HG03066 (cell line): ENCODE measurements around the gene HAVCR2.
A peak's percentile ranks its signal among the peaks of the same experiment; 100 is the strongest.

Source experiments
- ATAC-seq: cut with Tn5 transposase; IDR thresholded peaks from one replicate; pipeline ENCODE4 v1.9.1; 2021; ENCODE audit warnings: low read depth; ENCODE audit not compliant: unreplicated experiment

The HAVCR2 gene

DNA sequence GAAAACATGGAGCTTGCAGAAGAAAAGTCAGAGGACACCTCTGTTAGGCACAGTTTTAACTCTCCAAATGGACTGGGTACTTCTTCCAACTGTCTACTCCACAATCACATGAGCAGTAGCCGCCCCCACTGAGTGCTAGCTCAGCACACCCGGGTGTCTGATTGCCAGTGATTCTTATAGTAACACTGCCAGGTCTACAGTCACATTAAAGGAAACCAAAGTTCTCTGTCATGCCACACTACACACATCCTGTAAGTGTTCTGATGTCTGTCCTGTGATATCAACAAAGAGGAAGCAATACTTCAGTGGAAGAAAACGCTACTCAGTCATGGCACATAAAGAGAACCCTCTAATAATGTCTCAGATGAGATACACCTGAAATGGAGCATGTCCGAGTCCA lies at the start of gene HAVCR2:
TSS of gene HAVCR2 (minus strand) at position 69 of the 400 bp plus-strand sequence. CDS start at position 8, 61 bp downstream.
- peak; percentile 76 for ATAC-seq

DNA sequence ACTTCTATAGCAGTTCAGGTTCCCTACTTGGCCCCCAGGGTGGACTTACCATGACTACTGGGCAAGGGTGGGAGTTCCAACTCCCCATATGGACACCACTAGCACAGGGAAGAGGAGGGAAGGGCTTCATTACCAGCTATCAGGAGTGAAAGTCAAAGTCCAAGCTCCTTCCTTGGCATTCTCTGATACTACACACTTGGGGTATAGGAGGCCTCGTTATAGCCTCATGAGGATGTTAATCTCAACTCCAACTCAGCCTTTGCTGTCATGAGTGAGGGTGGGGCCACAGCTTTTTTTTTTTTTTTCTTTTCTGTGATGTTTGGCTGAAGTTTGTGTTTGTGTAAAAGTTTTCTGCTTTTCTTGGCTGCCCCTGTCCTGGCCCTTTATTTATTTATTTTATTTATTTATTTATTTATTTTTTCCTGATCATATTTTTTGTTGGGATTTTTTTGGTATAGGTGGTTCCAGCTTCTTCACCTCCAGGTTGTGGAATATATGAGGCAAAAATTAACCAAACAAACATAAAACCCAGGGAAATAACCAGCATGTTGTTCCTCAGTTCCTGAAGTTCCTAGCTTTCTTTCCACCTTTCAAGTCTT lies 48.5 kb upstream of the HAVCR2 start:
- ATAC-seq: no peak

DNA sequence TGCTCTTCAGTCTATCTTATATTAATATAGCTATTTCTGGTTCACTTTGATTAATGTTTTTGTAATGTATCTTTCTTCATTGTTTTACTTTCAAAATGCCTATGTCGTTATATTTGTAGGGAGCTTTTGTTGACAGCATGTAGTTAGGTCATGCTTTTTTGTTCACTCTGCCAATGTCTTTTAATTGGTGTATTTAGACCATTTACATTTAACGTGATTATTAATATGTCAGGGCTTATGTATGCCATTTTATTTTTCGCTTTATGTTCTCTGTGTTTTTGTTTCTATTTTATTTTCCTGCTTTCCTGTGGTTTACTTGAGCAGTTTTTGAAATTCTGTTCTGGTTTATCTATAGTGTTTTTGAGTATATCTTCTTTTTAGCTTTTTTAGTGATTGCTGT lies 46.5 kb upstream of the HAVCR2 start:
- no peak for ATAC-seq

DNA sequence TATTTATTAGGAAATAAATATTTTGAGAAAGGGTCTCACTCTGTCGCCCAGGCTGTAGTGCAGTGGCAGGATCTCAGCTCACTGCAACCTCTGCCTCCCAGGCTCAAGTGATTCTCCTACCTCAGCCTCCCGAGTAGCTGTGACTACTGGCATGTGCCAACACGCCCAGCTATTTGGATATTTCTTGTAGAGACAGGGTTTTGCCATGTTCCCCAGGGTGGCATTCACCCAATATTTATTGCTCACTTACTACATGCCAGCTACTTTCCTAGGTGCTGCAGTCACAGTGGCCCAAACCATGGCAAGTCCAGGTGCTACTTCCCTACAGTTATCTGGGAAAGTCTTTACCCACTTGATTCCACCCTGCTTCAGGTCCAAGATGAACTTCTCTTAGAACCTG lies 42.2 kb upstream of the HAVCR2 start:
- no peak for ATAC-seq

DNA sequence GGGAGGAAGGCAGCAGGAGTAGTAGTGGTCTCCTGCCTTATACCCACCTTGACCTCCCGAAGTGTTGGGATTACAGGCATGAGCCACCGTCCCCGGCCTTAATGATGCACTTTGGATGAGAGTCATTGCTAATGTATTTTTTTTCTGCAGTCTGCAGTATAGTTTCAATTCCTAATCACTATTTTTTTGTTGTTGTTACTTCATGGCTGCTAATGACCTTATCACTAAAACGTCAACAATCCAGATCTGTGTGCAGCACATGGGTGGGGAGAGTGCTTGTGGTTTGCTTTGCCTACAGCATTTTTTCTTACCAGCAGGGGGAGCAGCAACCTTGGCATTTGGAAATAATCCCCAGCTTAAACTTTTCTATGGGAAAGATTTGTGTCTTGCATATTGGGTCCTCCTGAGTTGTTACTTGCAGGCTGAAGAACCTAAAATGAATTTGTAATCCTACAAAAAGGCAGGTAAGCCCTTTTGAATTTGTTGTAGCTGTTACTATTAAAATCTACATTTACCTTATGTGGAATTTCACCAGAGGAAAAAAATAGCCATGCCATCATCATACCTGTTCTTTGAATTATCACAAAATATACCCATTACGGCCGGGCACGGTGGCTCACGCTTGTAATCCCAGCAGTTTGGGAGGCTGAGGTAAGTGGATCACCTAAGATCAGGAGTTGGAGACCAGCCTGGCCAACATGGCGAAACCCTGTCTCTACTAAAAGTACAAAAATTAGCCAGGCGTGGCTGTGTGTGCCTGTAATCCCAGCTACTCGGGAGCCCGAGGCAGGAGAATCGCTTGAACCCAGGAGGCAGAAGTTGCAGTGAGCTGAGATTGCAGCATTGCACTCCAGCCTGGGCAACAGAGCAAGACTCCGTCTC lies 40.1 kb upstream of the HAVCR2 start:
- peak; percentile 82 for ATAC-seq

DNA sequence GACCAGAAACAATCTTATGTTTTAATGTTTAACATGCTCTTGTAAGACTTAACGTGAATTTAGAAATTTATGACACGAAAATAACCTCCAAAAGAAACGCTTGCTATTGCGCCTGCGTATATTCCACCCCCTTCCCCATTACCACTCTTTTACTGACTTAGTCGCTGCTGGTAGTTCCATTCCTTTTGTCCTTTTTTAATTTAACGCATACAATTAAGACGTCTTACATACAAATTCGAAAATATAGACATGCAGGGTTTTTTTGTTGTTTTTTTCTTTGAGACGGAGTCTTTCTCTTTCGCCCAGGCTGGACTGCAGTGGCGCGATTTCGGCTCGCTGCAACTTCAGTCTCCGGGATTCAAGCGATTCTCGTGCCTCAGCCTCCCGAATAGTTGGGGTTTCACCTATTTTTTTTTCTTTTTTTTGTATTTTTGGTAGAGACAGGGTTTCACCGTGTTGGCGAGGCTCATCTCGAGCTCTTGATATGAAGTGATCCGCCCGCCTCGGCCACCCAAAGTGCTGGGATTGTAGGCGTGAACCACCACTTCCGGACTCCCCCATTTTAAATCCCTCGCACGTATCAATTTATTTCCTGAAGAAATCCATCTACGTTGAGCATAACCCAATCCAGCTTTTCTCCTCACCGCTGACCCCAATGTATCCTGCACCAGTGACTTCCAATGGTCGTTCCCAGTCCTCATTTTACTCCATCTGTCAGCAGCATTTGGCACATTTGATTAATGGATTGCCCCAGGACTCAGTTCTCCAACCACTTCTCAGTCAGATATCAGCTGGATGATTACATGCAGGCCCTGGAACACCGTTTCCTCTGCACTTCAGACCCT lies 34.5 kb upstream of the HAVCR2 start:
- peak; percentile 18 for ATAC-seq

GRCh38 chr5:157142317-157143126 lies 33.7 kb upstream of the HAVCR2 start, which contains the start of gene MED7:
Gene MED7, minus strand, starts transcription at chr5:157142865. Its CDS starts 3,434 bp downstream, at chr5:157139431.
- peak; percentile 100 for ATAC-seq

- no peak for ATAC-seq
Measured at GRCh38 chr5:157137691-157138090, 28.8 kb upstream of the HAVCR2 start.

DNA sequence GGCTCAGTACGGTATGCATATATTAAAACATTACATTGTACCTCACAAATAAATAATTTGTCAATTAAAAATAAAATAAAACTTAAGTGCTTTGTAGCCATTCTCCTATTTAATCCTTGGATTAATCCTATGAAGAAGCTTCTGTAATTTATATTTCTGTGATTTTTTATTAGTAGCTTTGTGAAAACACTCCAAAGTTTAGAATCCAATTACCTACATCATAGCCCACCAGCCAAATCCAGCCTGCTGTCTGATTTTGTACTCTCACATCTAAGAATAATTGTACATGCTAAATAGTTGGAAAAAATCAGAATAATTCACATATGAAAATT lies 23.4 kb upstream of the HAVCR2 start:
- no peak for ATAC-seq

- ATAC-seq: no peak
Measured at GRCh38 chr5:157130925-157131324, 22.1 kb upstream of the HAVCR2 start.

DNA sequence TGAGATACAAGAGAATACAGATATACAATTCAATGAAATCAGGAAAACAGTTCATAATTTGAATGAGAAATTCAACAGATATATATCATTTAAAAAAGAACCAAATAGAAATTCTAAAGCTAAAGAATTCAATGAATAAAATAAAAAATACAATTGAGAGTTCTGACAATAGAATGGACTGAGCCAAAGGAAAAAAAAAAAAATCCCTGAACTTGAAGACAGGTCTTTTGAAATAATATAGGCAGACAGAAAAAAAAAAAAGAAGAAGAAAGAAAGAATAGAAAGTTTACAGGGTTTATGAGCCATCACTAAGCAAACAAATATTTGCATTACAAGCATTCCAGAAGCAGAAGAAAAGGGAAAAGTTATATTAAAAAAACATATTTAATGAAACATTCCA lies 12.9 kb upstream of the HAVCR2 start:
- no peak for ATAC-seq

DNA sequence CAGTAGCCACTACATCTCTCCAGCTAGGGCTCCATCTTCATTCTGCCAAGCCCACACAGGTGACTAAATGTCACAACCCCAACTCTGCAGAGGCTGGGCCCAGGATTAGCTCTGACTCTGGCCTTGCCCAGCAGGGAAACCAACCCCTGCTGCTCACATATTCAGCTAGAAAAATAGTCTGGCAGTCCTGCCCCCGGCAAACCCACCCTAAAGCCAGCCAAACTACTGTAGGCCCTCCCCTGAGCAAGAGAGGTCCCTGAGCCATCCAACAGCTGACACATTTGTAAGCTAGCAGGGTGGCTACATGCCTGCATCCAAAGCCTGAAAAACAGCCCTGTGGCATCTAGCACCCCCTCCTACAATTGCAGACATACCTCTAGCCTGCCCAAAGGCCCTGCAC lies 11.3 kb upstream of the HAVCR2 start:
- no peak for ATAC-seq

- peak; percentile 53 for ATAC-seq
Measured at GRCh38 chr5:157116483-157116954, 7.7 kb upstream of the HAVCR2 start.

DNA sequence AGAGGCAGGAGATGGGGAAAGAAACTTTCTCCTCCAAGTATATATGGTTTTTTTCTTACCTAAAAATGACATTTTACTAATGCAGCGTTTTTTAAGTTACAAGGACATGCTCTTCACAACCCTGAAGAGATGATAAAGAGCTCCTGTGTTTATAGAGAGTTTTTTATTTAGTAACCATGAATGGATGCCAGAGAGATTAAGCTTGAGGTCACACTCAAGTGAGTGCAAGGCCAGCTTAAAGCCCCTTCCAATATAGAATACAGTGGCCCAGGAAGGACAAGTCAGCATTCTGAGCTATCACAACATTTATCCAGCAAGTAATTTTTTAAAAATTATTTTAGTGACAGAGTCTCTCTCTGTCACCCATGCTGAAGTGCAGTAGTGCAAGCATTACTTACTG lies 6.7 kb upstream of the HAVCR2 start:
- no peak for ATAC-seq

DNA sequence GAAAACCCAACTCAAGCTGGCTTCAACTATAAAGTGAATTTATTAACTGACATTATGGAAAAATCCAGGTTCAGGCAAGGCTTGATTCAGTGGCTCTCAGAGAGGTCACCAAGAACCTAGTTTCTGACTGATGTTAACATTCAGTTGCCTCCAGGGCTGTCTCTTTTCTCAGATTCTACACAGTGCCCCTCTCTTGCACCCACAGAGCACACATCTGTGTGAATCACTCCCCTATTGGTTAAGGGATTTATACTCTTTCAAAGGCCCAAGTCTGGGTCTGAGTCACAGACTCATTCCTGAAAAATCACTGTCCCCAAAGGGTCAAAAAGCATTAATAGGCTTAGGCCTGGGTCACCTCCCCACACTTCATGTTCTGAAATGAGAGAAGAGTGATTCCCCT lies 6.2 kb upstream of the HAVCR2 start:
- no peak for ATAC-seq

GRCh38 chr5:157113002-157113401 lies 4.2 kb upstream of the HAVCR2 start:
- ATAC-seq: no peak

DNA sequence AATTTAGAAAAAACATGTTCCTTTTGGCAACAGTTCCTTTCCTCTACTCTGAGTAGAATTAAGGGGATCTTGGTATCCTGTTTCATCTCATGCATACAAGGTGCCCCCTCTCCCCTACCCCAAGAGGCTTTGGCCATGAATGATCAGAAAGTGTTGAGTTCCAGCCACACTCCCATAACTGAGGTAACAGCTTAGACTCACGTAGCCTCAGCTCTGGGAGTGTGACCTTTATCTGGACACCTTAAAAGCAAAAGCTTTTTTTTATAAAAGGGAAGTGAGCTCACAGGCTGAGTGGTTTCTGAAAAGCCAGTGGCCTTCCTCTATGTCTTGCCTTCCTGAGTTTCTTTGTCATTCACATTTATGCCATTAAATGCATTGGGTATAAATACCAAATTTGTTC lies 900 bp upstream of the HAVCR2 start:
- peak; percentile 67 for ATAC-seq

DNA sequence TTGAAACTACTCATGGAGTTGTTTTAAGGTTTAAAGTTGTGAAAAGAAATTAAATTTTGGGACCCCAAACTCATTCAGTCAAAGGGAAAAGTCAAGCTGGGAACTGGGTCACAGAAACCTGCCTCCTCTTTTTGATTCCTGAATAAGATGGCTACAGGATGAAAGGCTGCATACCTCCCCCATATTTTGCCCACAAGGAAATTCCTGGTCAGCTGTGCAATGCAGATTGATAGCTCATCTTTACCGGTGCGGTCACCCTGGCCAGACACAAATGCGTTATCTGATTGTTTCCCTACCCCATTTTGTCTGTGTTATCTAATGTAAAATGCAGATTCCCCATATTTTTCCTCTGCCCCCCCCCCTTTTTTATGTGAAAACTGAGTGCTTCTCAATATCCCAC lies 1.3 kb downstream of the HAVCR2 start:
- no peak for ATAC-seq

GRCh38 chr5:157106630-157107461 lies 2.0 kb downstream of the HAVCR2 start:
- no peak for ATAC-seq
